GM21825 (cell line): ENCODE measurements around the gene SLC6A2.
"Not testable (repeated sequence)": the region's sequence is repeated elsewhere in the genome, so short reads cannot be mapped to it uniquely, and the experiment has no call there.

Source experiments
- ATAC-seq: cut with Tn5 transposase; IDR thresholded peaks from one replicate; pipeline ENCODE4 v1.9.1; 2021; ENCODE audit warnings: mild to moderate bottlenecking, moderate library complexity; ENCODE audit not compliant: unreplicated experiment

Gene SLC6A2

GRCh38 chr16:55655897-55656681 lies at the start of gene SLC6A2:
TSS of gene SLC6A2 (plus strand) at chr16:55655988. CDS start at chr16:55656695, 707 bp downstream.
- no peak for ATAC-seq

- no peak for ATAC-seq
Observed at GRCh38 chr16:55613613-55614335, 42.0 kb upstream of the SLC6A2 start.

GRCh38 chr16:55615071-55615470 lies 40.7 kb upstream of the SLC6A2 start:
- no peak for ATAC-seq

- ATAC-seq = not testable (repeated sequence)
Observed at GRCh38 chr16:55615670-55616069, 40.1 kb upstream of the SLC6A2 start.

GRCh38 chr16:55621771-55622170 lies 34.0 kb upstream of the SLC6A2 start:
- ATAC-seq = no peak

GRCh38 chr16:55622272-55622671 lies 33.5 kb upstream of the SLC6A2 start:
- no peak for ATAC-seq

- ATAC-seq = no peak
Observed at GRCh38 chr16:55622930-55623561, 32.7 kb upstream of the SLC6A2 start.

GRCh38 chr16:55623640-55624039 lies 32.1 kb upstream of the SLC6A2 start:
- no peak for ATAC-seq

- ATAC-seq = no peak
Observed at GRCh38 chr16:55624696-55625095, 31.1 kb upstream of the SLC6A2 start.

GRCh38 chr16:55625843-55626242 lies 29.9 kb upstream of the SLC6A2 start:
- no peak for ATAC-seq

- no peak for ATAC-seq
Observed at GRCh38 chr16:55628306-55628968, 27.4 kb upstream of the SLC6A2 start.

- ATAC-seq = no peak
Observed at GRCh38 chr16:55630774-55631173, 25.0 kb upstream of the SLC6A2 start.

- no peak for ATAC-seq
Observed at GRCh38 chr16:55632259-55632658, 23.5 kb upstream of the SLC6A2 start.

- ATAC-seq = no peak
Observed at GRCh38 chr16:55634193-55634592, 21.6 kb upstream of the SLC6A2 start.

GRCh38 chr16:55638256-55638655 lies 17.5 kb upstream of the SLC6A2 start:
- ATAC-seq = no peak

- ATAC-seq = no peak
Observed at GRCh38 chr16:55640701-55641327, 15.0 kb upstream of the SLC6A2 start.

GRCh38 chr16:55641430-55642056 lies 14.2 kb upstream of the SLC6A2 start:
- no peak for ATAC-seq

GRCh38 chr16:55642611-55643010 lies 13.2 kb upstream of the SLC6A2 start:
- ATAC-seq = no peak

- no peak for ATAC-seq
Observed at GRCh38 chr16:55643161-55643970, 12.4 kb upstream of the SLC6A2 start.
